ENCODE measurements around the gene PROSER1.
"Not testable (repeated sequence)": the region's sequence is repeated elsewhere in the genome, so short reads cannot be mapped to it uniquely, and the experiment has no call there.

Gene PROSER1

DNA sequence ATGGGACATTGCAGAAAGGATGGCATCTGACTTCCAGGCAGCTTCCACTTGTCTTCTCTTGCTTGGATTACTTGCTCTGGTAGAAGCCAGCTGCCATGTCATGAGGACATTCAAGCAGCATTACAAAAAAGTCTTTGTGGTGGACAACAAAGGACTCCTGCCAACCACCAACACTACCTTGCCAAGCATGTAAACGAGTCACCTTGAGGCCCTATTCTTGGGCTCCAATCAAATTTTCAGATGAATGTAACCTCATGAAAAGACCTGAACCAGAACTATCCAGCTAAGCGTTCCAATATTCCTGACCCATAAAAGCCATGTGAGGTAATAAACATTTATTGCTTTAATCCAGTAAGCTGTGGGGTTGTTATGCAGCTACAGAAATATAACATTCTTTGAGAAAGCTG is 12.5 kb downstream of the PROSER1 start:
- DNase-seq (ENCODE audit: low spot score) = no peak

DNA sequence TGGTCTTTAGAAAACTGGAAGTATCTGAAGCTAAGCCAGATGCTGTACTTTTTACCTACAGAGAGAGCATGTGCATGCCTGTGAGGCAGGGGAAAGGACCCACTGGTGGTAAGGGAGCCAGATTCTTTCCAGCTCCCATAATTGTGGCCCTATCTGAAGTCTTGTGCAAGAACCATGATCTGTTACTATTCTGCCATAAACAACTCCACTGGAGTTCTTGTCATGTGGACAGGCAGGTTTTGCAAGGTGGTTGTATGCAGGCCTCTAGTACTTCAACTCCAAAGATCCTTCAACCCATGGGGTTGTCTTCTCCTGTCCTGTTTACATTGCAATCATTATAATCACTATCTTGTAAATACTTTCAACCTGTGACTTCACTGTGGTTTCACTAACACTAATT is 14.1 kb downstream of the PROSER1 start:
- DNase-seq (ENCODE audit: low spot score) = no peak

DNA sequence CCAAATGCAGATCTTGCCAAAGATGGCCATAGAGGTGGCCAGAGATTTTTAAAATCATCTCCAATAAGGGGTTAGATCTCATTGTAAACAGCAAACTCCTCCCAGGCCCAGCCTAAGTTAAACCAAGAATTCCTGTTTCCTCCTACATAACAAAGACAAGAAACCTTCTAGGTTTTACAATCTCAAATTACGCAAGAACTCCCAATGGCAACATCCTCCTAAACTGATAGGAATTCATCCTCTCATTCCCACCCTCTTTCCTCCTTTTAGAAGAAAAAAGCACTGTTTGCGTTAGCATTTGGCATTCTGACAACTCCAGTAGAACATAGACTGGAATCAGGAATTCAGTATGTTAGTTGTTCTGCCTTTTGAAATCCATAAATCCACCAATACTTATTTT is 14.6 kb downstream of the PROSER1 start:
- DNase-seq (ENCODE audit: low spot score) = no peak

DNA sequence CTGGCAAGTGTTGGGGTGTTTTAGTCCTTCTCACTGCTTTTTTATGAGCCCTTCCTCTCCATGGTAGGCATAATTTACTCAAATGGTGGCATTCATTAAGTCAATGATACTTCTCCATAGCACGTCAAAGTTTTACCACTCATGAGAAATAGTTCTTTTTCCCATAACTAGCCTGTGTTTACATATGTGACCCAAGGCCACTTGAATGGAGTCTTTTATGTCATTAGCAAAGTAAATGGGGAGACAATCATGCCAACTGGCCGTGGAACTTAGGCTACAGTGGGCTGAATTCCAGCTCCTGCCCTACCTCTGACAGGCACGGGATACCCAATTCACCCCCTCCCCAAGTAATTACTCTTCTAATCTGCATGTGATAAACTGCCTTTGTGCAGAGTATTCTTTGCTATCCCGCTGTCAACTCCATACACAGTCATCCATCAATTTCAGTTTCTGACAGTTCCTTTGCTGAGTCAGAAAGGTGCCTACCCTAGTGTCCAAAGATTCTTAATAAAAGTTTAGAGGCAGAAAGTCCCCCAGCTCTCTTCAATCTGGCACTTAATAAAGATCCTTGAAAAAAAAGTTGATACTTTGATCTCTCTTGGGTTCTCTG is 16.9 kb downstream of the PROSER1 start:
- no peak for DNase-seq (ENCODE audit: low spot score)

DNA sequence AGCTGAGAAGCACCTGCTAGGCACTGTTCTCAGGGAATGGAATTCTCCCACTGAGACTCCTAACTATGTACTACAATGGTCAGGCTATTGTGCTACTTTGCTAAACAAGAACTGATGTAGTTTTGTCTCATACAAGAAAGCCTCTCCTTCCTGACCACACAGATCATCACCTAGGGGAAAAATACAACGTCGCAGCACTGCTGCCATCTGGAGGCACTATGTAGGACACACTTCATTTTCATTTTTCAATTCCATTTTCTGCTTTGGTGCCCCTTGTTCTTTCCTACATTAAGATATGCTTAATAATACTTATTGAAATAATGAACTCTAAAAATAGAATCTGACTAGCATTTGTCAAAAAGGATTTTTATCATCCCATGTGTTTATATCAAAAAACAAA is 21.1 kb downstream of the PROSER1 start:
- peak; percentile 28 for DNase-seq (ENCODE audit: low spot score)

DNA sequence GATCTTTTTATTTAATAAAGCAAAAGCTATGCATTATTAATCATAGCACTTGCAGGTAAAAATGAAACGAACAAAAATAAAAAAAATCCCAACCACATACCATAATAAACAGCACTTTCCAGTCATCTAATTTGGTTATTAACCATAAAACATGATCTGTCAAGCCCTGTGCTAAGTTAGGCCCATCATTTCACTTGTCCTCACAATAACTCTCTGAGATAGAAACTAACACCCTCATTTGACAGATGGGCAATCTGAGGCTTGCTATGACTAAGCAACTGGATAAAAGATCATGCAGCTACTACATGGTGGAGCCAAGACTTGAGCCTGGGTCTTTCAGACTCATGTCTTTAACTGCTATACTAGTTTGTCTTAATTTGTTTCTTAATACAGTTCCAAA is 21.8 kb downstream of the PROSER1 start:
- no peak for DNase-seq (ENCODE audit: low spot score)

DNA sequence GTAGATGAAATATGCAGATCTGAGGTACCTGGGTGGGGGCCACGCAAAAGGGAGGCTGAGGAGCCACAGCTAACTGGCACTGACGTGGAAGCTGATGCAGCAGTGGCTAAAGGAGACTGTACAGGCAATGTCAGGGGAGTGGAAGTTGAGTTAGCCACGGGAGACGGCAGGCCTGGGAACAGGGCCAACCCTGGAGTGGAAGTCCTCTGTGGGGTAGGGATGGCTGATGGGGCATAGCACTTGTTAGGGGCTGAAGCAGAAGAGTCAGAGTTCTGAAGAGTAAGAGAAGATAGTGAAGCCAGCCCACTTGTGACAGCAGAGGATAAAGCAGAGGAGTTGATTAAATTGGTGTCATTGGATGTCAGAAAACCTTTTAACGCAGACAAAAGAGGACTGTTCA is 24.4 kb downstream of the PROSER1 start:
- no peak for DNase-seq (ENCODE audit: low spot score)

DNA sequence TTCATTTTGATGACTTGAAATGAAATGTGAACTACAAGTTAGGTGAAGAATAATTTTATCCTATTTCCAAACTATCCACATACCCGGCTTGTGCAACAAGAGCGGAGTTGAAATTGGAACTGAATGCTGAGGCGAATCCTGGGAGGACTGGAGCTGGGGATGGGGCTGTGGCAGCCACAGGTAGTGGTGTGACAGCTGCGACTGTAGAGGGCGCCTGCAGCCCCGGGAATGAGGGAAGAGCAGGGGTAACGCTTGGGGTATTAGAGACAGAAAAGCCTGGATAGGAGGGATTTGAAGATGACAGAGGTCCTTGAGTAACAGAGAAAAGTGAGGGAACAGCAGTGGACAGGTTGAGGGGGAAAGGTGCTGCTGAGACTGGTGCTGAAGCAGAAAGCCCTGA is 25.3 kb downstream of the PROSER1 start:
- no peak for DNase-seq (ENCODE audit: low spot score)

DNA sequence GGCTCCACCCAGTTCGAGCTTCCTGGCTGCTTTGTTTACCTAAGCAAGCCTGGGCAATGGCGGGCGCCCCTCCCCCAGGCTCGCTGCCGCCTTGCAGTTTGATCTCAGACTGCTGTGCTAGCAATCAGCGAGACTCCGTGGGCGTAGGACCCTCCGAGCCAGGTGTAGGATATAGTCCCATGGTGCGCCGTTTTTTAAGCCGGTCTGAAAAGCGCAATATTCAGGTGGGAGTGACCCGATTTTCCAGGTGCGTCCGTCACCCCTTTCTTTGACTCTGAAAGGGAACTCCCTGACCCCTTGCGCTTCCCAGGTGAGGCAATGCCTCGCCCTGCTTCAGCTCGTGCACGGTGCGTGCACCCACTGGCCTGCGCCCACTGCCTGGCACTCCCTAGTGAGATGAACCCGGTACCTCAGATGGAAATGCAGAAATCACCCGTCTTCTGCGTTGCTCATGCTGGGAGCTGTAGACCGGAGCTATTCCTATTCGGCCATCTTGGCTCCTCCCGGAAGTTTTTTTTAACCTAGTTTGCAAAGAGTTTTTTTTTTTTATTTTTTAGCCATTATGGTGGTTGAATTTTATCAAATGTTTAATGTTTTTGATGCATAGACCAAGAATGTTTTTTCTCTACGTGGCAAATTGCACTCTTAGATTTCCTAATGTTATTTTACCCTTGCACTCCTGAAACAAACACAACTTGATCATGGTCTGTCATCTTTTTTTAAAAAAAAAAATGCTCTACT is 31.3 kb downstream of the PROSER1 start:
- DNase-seq (ENCODE audit: low spot score) = not testable (repeated sequence)

DNA sequence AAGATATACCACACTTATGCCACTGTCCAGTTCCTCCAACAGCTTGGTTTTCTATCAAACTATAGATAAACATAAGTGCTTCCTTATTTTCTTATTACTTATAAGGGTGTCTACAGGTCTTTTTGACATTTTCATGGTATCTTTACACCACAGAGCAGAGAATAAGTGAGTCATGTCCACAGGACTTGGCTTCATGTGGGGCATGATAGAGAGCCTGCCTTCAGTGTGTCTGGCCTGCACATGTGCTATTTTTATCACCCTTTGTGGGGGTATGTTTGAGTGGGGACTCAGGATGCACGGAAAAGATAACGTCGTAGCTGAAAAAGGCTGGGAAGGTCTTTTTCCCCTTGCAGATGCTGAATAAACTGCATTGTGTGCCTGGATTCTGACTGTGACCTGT is 39.1 kb downstream of the PROSER1 start:
- DNase-seq (ENCODE audit: low spot score) = no peak

DNA sequence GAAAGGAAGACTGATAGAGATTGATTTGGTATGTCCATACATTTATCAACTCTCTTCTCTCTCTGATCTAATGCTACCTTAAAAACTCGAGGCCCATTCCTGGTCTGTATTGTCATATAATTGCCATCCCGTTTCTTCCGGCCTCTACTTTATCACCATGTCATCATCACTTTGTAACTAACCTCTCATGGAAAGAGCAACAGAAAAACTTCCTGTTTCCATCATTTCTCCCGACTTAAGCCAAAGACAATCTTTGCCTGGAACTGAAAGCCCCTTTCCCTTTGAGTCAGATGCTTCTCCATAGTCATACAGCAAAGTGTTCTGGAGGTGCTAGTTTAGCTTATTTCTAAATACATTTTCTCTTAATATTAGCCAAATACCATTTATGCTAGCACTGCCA is 44.5 kb downstream of the PROSER1 start:
- no peak for DNase-seq (ENCODE audit: low spot score)

DNA sequence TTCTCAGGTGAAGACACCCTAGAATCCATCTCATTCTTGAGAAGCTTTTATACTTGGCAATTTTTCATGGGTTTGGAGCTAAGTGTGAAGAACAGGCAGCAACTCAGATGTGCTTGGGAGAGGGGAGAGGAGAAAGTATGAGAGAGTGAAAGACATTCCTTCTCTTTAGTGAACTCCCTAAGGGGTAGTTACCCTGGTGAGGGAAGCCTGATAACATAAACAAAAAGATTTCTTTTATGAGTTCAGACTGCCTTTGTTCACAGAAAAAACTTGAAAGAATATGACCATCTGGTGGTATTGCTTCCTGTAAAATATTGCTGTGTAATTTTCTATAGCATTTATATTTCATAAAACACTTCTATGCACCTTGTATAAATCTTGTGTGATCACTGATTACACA is 47.2 kb downstream of the PROSER1 start, which contains the start of gene STOML3:
TSS of gene STOML3 (minus strand) at position 139 of the 400 bp plus-strand sequence. CDS start at position 29, 110 bp downstream.
- no peak for DNase-seq (ENCODE audit: low spot score)

DNA sequence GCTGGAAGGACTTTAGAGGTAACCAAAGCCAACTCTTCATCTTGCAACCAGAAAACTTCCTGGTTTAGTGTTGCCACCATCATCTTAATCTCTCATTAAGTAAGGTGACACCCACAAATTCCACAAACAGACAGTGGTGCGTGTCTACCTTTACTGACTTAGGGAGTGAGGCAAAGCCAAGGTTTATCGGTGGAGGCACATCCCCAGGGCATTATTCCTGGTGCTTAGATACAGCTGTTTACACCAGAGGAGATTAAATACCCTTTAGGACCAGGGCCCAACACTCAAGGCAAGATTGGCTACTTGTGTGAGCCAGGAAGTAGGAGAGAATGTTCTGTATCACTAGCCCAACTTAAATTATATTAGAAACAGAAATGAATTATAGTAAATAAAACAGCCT is 56.8 kb downstream of the PROSER1 start:
- no peak for DNase-seq (ENCODE audit: low spot score)

DNA sequence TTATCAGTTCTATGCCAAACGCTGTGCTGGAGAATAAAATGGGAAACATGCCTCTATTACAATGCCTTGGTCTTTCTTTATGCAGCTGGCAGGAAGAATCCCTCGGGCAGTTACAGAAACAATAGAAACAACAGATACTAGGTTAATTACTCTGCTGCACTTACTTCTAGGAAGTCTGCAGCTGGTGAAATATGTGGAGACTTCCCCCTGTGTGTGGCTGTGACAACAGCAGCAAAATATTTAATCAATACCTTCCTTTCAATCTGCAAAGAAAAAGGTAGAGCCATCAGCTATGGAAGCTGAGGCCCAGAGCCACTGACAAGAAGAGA is 57.2 kb downstream of the PROSER1 start:
- no peak for DNase-seq (ENCODE audit: low spot score)

DNA sequence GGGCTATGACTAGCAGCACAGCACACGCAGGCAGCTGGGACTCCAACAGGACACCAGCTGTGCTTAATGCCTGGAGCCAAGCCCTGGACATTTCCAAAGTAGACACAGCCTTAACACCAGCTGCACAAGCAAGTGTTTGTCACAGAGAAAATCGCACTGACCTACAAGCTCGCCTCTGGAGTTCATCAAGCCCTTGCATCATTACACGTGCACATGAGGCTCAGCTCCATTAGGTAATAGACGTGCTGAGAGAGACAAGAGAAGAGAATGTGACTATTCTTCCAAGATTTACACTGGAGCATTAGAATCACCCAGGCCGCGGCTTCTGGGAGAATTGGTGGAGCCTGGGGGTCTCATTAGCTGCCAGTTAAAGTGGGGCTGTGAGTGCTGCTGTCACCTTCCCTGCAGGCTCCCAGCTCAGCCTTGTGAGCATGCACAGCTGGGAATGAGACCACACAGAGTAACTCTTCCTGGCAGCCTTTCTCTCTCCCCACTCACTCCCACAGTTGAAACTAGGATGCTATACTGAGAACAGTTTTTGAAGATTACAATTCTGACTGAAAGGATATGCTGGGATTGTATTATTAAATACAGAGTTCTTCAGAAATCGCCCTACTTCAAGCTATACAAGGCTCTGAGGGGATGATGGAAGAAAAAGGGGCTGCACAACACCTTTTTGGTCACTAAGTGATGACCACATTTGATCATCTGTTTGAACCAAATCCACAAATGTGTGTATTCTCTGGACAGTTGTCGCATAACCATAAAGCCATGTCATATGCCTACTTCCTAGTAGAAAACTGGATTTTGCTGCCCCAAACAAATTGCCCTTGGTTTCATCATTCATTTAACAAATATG is 57.8 kb downstream of the PROSER1 start:
- DNase-seq (ENCODE audit: low spot score) = no peak

DNA sequence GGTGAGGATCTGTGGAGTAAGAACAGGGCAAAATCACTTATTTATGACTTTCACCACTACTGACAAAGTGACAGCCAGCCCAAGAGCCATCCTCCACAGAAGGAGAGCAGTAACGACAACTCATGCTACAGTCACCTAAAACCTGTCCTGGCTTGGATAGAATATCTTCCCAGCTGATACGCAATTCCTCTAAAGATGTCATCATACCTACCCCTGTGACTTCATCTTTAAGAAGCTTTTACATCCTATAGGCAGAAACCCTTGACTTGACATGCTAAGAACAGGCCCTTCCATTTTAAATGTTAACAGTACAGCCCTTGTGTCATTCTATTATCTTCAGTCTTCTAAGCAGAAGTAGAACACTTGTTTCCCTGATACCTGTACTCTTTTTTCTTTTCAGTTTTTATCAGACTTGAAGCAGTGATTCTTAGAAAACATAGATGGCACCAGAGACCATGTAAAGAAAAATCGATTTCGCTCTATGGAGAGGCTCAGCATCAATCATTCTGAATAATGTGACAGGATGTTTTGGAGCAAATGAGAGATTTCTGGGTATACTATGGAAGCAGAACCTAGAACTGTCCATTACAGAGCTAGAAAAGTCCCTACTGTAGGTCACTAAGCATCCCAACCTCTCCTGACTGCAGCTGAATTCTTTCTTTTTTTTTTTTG is 67.4 kb downstream of the PROSER1 start:
- DNase-seq (ENCODE audit: low spot score) = no peak

DNA sequence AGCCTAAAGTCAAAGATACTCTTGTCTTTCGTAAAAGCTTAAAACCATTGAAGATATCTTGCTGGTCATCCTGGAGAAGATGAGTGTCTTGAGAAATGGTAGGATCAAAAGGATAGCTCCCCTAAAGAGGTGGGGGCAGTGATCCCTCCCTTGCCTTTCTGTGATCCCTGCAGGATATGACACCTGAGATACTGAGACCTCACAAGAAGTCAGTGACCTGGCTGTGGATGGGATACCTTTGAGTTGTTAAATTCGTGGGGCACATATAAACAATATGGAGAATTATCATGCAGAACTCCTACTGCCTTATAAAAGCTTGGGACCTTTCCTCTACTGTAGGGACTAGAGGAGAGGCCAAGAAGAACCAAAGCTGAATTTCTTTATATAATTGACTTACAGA is 68.7 kb downstream of the PROSER1 start:
- no peak for DNase-seq (ENCODE audit: low spot score)

DNA sequence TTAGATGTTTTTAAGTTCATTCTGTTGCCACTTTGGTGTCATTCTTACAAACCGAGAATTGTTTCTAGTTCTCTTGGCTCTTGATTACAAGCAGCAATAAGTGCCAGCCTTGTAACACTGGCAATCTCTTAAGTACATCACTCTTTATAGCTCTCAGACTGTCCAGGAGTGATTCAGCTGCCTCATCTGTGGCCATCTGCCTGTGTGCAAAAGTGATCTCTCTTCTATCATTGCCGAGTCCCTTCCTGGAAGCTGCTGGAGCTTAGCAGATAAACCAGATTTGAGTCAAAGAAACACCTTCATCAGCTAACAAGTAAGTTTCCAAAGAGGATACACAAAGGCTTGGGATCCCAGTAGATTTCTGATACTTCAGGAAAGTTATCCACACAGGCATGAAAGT is 70.4 kb downstream of the PROSER1 start:
- no peak for DNase-seq (ENCODE audit: low spot score)

DNA sequence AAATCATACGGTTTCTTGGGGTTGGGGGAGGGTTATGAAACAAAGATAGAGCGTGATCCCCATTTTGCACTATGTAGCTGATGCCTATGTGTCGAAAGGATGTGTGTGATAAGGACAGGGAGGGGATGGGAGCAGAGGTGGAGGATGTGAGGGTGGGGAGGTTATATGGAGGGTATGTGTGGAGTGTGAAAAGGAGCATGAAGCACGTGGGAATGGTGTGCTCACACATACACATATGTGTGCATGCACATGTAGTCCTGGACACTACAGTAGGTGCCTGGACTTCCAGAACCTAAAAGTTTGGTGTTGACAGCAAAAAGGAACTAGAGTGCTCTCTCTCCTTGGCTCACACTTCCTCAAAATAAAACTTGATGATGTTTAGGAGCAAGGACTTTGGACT is 72.6 kb downstream of the PROSER1 start:
- no peak for DNase-seq (ENCODE audit: low spot score)

DNA sequence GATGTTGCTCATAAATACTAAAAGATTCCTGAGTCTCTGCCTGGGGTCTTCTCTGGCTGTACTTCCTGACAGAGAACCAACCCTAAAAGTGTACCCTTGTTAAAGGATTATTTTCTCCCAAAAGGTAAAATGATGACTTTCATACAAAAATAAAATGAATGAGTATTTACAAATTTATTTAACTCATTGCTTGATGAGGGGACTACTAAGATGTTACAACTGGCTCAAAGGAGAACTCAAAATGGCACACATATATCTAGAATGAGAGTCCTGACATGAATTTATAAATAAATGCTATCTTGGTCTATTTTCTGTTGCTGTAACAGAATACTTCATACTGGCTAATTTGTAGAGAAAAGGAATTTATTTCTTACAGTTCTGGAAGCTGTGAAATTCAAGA is 77.7 kb downstream of the PROSER1 start:
- no peak for DNase-seq (ENCODE audit: low spot score)
